ENCODE results near the gene ZNF300. TPM values are rescaled to one million over a fixed set of nuclear protein-coding genes. Genes with fewer than 3 reads are reported as not detected.
"Not testable (repeated sequence)": the region's sequence is repeated elsewhere in the genome, so short reads cannot be mapped to it uniquely, and the experiment has no call there.

Gene ZNF300
- total and polyA plus RNA-seq, 5 donors: 1.4 to 2.5 (median 1.6) TPM

- Histone ChIP-seq H3K9me3 (ENCODE audit: control insufficient read depth, low read length) (peaks cover 14% of the 10 kb centered on the region), H3K27me3 (ENCODE audit: control insufficient read depth, insufficient read depth) (no peaks in the 10 kb centered on the region), H3K4me1 (ENCODE audit: control insufficient read depth, insufficient read depth, low read length) (no peaks in the 10 kb centered on the region), H3K4me3 (ENCODE audit: low read length) (peak overlapping the region; percentile 10), H3K27ac (ENCODE audit: low read length) (no peak overlapping the region)
- no peak for DNase-seq
- WGBS: 99% methylated on average over 8 of the region's 8 CpGs
- intact Hi-C loops (cut with DNase I): no loop called here
- ATAC-seq: no peak
Observed at GRCh38 chr5:150895431-150896428, 9.1 kb downstream of the ZNF300 start.

DNA sequence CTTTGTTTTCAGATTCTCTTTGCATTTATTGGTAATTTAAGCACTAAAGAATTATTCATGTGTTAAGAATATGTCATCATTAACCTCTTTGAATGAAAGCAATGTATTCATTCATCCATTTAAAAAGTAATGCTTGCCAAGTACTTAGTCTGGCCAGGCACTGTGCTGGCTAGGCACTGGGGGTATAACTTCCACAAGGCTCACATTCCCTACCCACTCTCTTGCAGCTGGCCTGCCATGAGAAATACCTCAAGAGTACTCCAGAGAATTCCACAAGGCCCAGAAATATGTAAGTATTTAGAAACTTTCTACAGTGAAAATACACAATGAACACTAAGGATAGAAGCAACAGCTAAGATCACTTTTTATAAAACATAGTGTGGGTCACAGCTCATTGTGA is 25.4 kb downstream of the ZNF300 start:
- DNase-seq: no peak
- no peak for ATAC-seq
- Histone ChIP-seq H3K4me1 (ENCODE audit: control insufficient read depth, insufficient read depth, low read length) (no peaks in the 10 kb centered on the region), H3K27ac (ENCODE audit: low read length) (no peak overlapping the region), H3K9me3 (ENCODE audit: control insufficient read depth, low read length) (peaks cover 6% of the 10 kb centered on the region), H3K4me3 (ENCODE audit: low read length) (no peak overlapping the region), H3K27me3 (ENCODE audit: control insufficient read depth, insufficient read depth) (no peaks in the 10 kb centered on the region)
- intact Hi-C loops (cut with DNase I): no loop called here

DNA sequence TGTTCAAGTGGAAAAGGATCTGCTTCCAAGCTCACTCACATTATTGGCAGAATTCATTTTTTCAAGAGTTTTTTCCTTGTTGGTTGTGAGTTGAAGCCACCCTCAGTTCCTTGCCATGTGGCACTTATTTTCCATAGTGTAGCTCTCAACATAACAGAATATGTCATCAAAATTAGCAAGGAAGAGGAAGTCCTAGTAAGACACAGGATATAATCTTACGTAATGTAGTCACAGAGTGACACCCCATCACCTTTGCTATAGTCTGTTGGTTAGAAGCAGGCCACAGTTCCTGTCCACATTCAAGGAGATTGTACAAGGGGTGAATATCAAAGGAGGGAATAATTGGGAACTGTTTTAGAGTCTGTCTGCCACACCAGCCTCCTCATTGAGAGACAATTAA is 42.7 kb downstream of the ZNF300 start:
- no peaks in the 10 kb centered on the region for H3K27me3 ChIP-seq (ENCODE audit: control insufficient read depth, insufficient read depth)
- DNase-seq (no peak), ATAC-seq (no peak)
- no peaks in the 10 kb centered on the region for H3K4me1 ChIP-seq (ENCODE audit: control insufficient read depth, insufficient read depth, low read length)
- intact Hi-C loops (cut with DNase I): no loop called here
- WGBS: 68% methylated on average over 1 of the region's 1 CpG
- H3K27ac ChIP-seq (ENCODE audit: low read length): no peak overlapping the region
- H3K4me3 ChIP-seq (ENCODE audit: low read length): no peak overlapping the region
- no peaks in the 10 kb centered on the region for H3K9me3 ChIP-seq (ENCODE audit: control insufficient read depth, low read length)

GRCh38 chr5:150860246-150860821 is 44.4 kb downstream of the ZNF300 start:
- intact Hi-C loops (cut with DNase I): no loop called here
- ATAC-seq: no peak
- Histone ChIP-seq H3K4me3 (ENCODE audit: low read length) (no peak overlapping the region), H3K27me3 (ENCODE audit: control insufficient read depth, insufficient read depth) (no peaks in the 10 kb centered on the region), H3K27ac (ENCODE audit: low read length) (no peak overlapping the region), H3K4me1 (ENCODE audit: control insufficient read depth, insufficient read depth, low read length) (no peaks in the 10 kb centered on the region), H3K9me3 (ENCODE audit: control insufficient read depth, low read length) (no peaks in the 10 kb centered on the region)
- 55% methylated on average over 2 of the region's 2 CpGs for whole genome bisulfite sequencing
- no peak for DNase-seq

GRCh38 chr5:150856700-150857099 is 48.1 kb downstream of the ZNF300 start:
- H3K4me3 ChIP-seq (ENCODE audit: low read length); DNase-seq; H3K27ac ChIP-seq (ENCODE audit: low read length); H3K9me3 ChIP-seq (ENCODE audit: control insufficient read depth, low read length); H3K4me1 ChIP-seq (ENCODE audit: control insufficient read depth, insufficient read depth, low read length); intact Hi-C loops (cut with DNase I); ATAC-seq; H3K27me3 ChIP-seq (ENCODE audit: control insufficient read depth, insufficient read depth): not testable (repeated sequence)
- 62% methylated on average over 3 of the region's 3 CpGs for WGBS

- ATAC-seq (no peak), DNase-seq (no peak)
- WGBS: 90% methylated on average over 2 of the region's 2 CpGs
- intact Hi-C loops (cut with DNase I): no loop called here
- Histone ChIP-seq H3K27me3 (ENCODE audit: control insufficient read depth, insufficient read depth) (no peaks in the 10 kb centered on the region), H3K4me3 (ENCODE audit: low read length) (no peak overlapping the region), H3K9me3 (ENCODE audit: control insufficient read depth, low read length) (no peaks in the 10 kb centered on the region), H3K27ac (ENCODE audit: low read length) (no peak overlapping the region), H3K4me1 (ENCODE audit: control insufficient read depth, insufficient read depth, low read length) (no peaks in the 10 kb centered on the region)
Observed at GRCh38 chr5:150853561-150853960, 51.2 kb downstream of the ZNF300 start.

GRCh38 chr5:150851039-150851438 is 53.7 kb downstream of the ZNF300 start:
- no peak for DNase-seq
- 43% methylated on average over 3 of the region's 3 CpGs for WGBS
- Histone ChIP-seq H3K27me3 (ENCODE audit: control insufficient read depth, insufficient read depth) (no peaks in the 10 kb centered on the region), H3K9me3 (ENCODE audit: control insufficient read depth, low read length) (no peaks in the 10 kb centered on the region), H3K4me3 (ENCODE audit: low read length) (no peak overlapping the region), H3K27ac (ENCODE audit: low read length) (no peak overlapping the region), H3K4me1 (ENCODE audit: control insufficient read depth, insufficient read depth, low read length) (no peaks in the 10 kb centered on the region)
- ATAC-seq: no peak
- intact Hi-C loops (cut with DNase I): no loop called here

DNA sequence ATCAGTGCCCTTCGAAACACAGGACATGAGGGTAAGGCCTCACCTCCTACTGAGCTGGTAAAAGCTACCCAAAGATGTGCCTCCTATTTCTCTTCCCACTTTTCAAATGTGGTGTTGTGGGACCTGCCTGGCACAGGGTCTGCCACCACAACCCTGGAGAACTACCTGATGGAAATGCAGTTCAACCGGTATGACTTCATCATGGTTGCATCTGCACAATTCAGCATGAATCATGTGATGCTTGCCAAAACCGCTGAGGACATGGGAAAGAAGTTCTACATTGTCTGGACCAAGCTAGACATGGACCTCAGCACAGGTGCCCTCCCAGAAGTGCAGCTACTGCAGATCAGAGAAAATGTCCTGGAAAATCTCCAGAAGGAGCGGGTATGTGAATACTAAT is 56.5 kb downstream of the ZNF300 start:
- DNase-seq: no peak
- Histone ChIP-seq H3K9me3 (ENCODE audit: control insufficient read depth, low read length) (no peaks in the 10 kb centered on the region), H3K4me1 (ENCODE audit: control insufficient read depth, insufficient read depth, low read length) (no peaks in the 10 kb centered on the region), H3K27ac (ENCODE audit: low read length) (no peak overlapping the region), H3K27me3 (ENCODE audit: control insufficient read depth, insufficient read depth) (no peaks in the 10 kb centered on the region), H3K4me3 (ENCODE audit: low read length) (no peak overlapping the region)
- 77% methylated on average over 4 of the region's 4 CpGs for WGBS
- intact Hi-C loops (cut with DNase I): loop anchor here in 3 of 4 donors (5.0 kb wide), 2 partner anchors 286 to 291 kb away; no protein-coding TSS in a partner anchor
- ATAC-seq: no peak

DNA sequence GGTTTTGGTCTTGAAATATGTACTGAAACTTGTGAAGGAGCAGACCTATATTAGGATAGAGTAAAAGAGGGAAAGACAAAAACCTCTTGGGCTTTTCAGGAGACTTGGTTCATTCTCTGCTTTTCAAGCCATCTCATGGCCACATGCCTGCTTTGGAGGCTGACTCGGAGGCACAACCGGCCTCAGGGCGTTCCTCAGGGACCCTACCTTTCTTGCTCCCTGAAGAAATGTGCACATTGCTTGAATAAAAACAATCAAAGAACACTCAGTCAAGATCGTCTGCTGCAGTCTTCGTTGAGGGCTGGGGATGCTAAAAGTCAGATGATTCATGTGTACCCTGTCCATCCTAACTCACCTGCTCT is 57.5 kb downstream of the ZNF300 start:
- peak in 1 of 3 donors; percentile 32 for DNase-seq
- H3K9me3 ChIP-seq (ENCODE audit: control insufficient read depth, low read length): no peaks in the 10 kb centered on the region
- 51% methylated on average over 5 of the region's 5 CpGs for WGBS

DNA sequence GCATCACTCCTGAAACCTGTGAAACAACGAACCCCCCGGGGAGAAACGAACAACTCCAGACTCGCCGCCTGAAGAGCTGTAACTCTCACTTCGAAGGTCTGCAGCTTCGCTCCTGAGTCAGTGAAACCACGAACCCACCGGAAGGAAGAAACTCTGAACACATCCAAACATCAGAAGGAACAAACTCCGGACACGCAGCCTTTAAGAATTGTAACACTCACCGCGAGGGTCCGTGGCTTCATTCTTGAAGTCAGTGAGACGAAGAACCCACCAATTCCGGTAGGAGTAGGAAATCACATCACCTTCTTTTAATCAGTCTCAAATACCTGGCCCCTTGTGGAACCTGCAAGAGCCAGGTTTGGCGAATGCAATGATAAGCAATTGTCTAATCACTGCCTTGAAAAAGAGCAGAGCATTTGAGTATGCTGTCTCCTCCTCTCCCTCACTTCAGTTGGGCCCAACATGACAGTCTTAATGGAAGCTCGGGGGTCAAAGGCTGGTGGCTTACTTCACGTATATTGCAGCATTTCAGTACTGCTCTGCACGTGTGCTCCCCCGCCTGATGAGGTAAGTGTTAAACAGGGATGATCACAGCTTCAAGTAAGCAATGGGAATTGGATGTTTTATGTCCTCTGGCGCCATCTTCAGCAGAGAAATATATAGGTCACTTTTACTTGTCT is 58.0 kb downstream of the ZNF300 start:
- H3K4me3 ChIP-seq (ENCODE audit: low read length): no peak overlapping the region
- no peaks in the 10 kb centered on the region for H3K4me1 ChIP-seq (ENCODE audit: control insufficient read depth, insufficient read depth, low read length)
- H3K9me3 ChIP-seq (ENCODE audit: control insufficient read depth, low read length): no peaks in the 10 kb centered on the region
- no peak overlapping the region for H3K27ac ChIP-seq (ENCODE audit: low read length)
- no peaks in the 10 kb centered on the region for H3K27me3 ChIP-seq (ENCODE audit: control insufficient read depth, insufficient read depth)
- intact Hi-C loops (cut with DNase I): loop anchor here in 3 of 4 donors (5.0 kb wide), 2 partner anchors 284 to 289 kb away; no protein-coding TSS in a partner anchor
- 51% methylated on average over 22 of the region's 22 CpGs for WGBS
- ATAC-seq: peak; percentile 76 to 90
- DNase-seq: peak; percentile 35 to 51 (median 48)

More for the DNA sequence above, 57.5 kb downstream of the ZNF300 start:
- H3K27ac ChIP-seq (ENCODE audit: low read length): no peak overlapping the region
- H3K4me1 ChIP-seq (ENCODE audit: control insufficient read depth, insufficient read depth, low read length): no peaks in the 10 kb centered on the region
- ATAC-seq: no peak
- H3K27me3 ChIP-seq (ENCODE audit: control insufficient read depth, insufficient read depth): no peaks in the 10 kb centered on the region
- H3K4me3 ChIP-seq (ENCODE audit: low read length): no peak overlapping the region
- intact Hi-C loops (cut with DNase I): loop anchor here in 3 of 4 donors (5.0 kb wide), 2 partner anchors 285 to 290 kb away; no protein-coding TSS in a partner anchor

- not testable (repeated sequence) for H3K4me1 ChIP-seq (ENCODE audit: control insufficient read depth, insufficient read depth, low read length); H3K9me3 ChIP-seq (ENCODE audit: control insufficient read depth, low read length); H3K4me3 ChIP-seq (ENCODE audit: low read length); H3K27ac ChIP-seq (ENCODE audit: low read length); H3K27me3 ChIP-seq (ENCODE audit: control insufficient read depth, insufficient read depth); DNase-seq; ATAC-seq
- intact Hi-C loops (cut with DNase I): loop anchor here in 3 of 4 donors (5.0 kb wide), 2 partner anchors 284 to 289 kb away; no protein-coding TSS in a partner anchor
- 78% methylated on average over 3 of the region's 3 CpGs for WGBS
Observed at GRCh38 chr5:150846308-150846653, 58.5 kb downstream of the ZNF300 start, which contains the start of gene IRGM. TSS of gene IRGM (plus strand) at chr5:150846521. CDS start at chr5:150848124, 1,603 bp downstream.

All from right cardiac atrium (tissue), 5 donors.